Hepatocyte (in vitro differentiated cells): Measurements from ENCODE around the gene ALDH3A1. TPM values are rescaled to one million over a fixed set of nuclear protein-coding genes. Genes with fewer than 3 reads are reported as not detected.

ENCODE experiments used
- DNase-seq: peaks from one replicate; pipeline ENCODE4 v3.0.0-alpha.2; 2016; ENCODE audit warnings: low spot score
- H2AFZ ChIP-seq: fragments of 200-600 bp; sonication (generic); 2 replicates; pipeline ENCODE4 v1.6.0; 2016; ENCODE audit warnings: antibody characterized with exemption, mild to moderate bottlenecking
- H3K27ac ChIP-seq: fragments of 200-600 bp; sonication (generic); 2 replicates; pipeline ENCODE4 v1.5.1; 2016; ENCODE audit warnings: mild to moderate bottlenecking
- H3K27me3 ChIP-seq: fragments of 200-600 bp; sonication (generic); 2 replicates; pipeline ENCODE4 v1.6.1; 2016
- H3K36me3 ChIP-seq: fragments of 200-600 bp; sonication (generic); replicated peaks from 2 replicates; pipeline ENCODE4 v1.5.1; 2016; ENCODE audit warnings: low read depth; ENCODE audit not compliant: insufficient read depth
- H3K4me1 ChIP-seq: fragments of 200-600 bp; sonication (generic); 2 replicates; pipeline ENCODE4 v1.5.1; 2016; ENCODE audit warnings: mild to moderate bottlenecking, moderate library complexity; ENCODE audit not compliant: insufficient read depth
- H3K4me2 ChIP-seq: fragments of 200-600 bp; sonication (generic); 2 replicates; pipeline ENCODE4 v1.6.0; 2016
- H3K4me3 ChIP-seq: fragments of 200-600 bp; sonication (generic); 2 replicates; pipeline ENCODE4 v1.5.1; 2016; ENCODE audit warnings: mild to moderate bottlenecking
- H3K79me2 ChIP-seq: fragments of 200-600 bp; sonication (generic); 2 replicates; pipeline ENCODE4 v1.6.0; 2017; ENCODE audit warnings: mild to moderate bottlenecking
- H3K9me2 ChIP-seq: fragments of 200-600 bp; sonication (generic); replicated peaks from 2 replicates; pipeline ENCODE4 v1.6.0; 2017; ENCODE audit warnings: mild to moderate bottlenecking; ENCODE audit not compliant: insufficient read depth
- H3K9me3 ChIP-seq: fragments of 200-600 bp; sonication (generic); 2 replicates; pipeline ENCODE4 v1.5.1; 2016; ENCODE audit warnings: low read depth, mild to moderate bottlenecking
- H4K20me1 ChIP-seq: fragments of 200-600 bp; sonication (generic); 2 replicates; pipeline ENCODE4 v1.6.0; 2016; ENCODE audit warnings: mild to moderate bottlenecking; ENCODE audit not compliant: insufficient read depth, poor library complexity, severe bottlenecking
- CTCF ChIP-seq: fragments of 200-600 bp; sonication (generic); IDR thresholded peaks from 2 replicates; pipeline ENCODE4 v1.5.1; 2016; ENCODE audit warnings: antibody characterized with exemption, mild to moderate bottlenecking; ENCODE audit not compliant: poor library complexity
- EZH2 ChIP-seq: fragments of 200-600 bp; sonication (generic); IDR thresholded peaks from 2 replicates; pipeline ENCODE4 v1.6.1; 2016; ENCODE audit warnings: antibody characterized with exemption, mild to moderate bottlenecking, borderline replicate concordance
- EZH2phosphoT487 ChIP-seq: fragments of 200-600 bp; sonication (generic); IDR thresholded peaks from one replicate; pipeline ENCODE4 v1.6.1; 2018; ENCODE audit warnings: antibody characterized with exemption, mild to moderate bottlenecking, low read depth, moderate library complexity; ENCODE audit not compliant: unreplicated experiment, severe bottlenecking
- WGBS: methylation state at CpG from one replicate; pipeline ENCODE4 v1.1.6; 2016; ENCODE audit warnings: low lambda C conversion rate; ENCODE audit errors: missing lambda C conversion rate; 5-methylcytosine and 5-hydroxymethylcytosine counted together
- polyA plus RNA-seq: library from polyadenylated mRNA; unstranded; fragments of >200 nt; fragmentation: Nextera tagmentation; extraction: Ambion mirVana; gene quantifications from 2 replicates; pipeline ENCODE4 v1.2.1, GENCODE V29; 2016
- total RNA-seq: library from RNA; depleted of rRNA; stranded (reverse); fragments of >200 nt; gene quantifications from 2 replicates; pipeline ENCODE4 v1.2.3, GENCODE V29; 2014

Gene ALDH3A1
- total and polyA plus RNA-seq, 2 experiments from 2014 or later = 0.90 to 1.4 TPM

GRCh38 chr17:19717411-19717908 is 30.6 kb downstream of the ALDH3A1 start:
- Histone ChIP-seq H2AFZ (no peak overlapping the region), H3K36me3 (no peaks in the 10 kb centered on the region), H3K9me3 (no peaks in the 10 kb centered on the region), H3K4me1 (peaks cover 5% of the 10 kb centered on the region), H3K27me3 (no peaks in the 10 kb centered on the region), H4K20me1 (no peaks in the 10 kb centered on the region), H3K9me2 (no peaks in the 10 kb centered on the region), H3K27ac (no peak overlapping the region), H3K4me3 (no peak overlapping the region), H3K4me2 (no peak overlapping the region), H3K79me2 (no peaks in the 10 kb centered on the region)
- TF ChIP-seq CTCF (no peak), EZH2phosphoT487 (no peak), EZH2 (no peak)
- WGBS = 87% methylated on average over 10 of the region's 10 CpGs
- no peak for DNase-seq

GRCh38 chr17:19717031-19717360 is 31.1 kb downstream of the ALDH3A1 start:
- TF ChIP-seq EZH2phosphoT487 = no peak
- TF ChIP-seq EZH2 = no peak
- no peak for TF ChIP-seq CTCF
- Histone ChIP-seq H3K79me2 (no peaks in the 10 kb centered on the region), H3K4me3 (no peak overlapping the region), H3K9me3 (no peaks in the 10 kb centered on the region), H4K20me1 (no peaks in the 10 kb centered on the region), H2AFZ (no peak overlapping the region), H3K36me3 (no peaks in the 10 kb centered on the region), H3K4me1 (peaks cover 5% of the 10 kb centered on the region), H3K9me2 (no peaks in the 10 kb centered on the region), H3K27me3 (no peaks in the 10 kb centered on the region), H3K27ac (no peak overlapping the region), H3K4me2 (no peak overlapping the region)
- 90% methylated on average over 7 of the region's 7 CpGs for WGBS
- no peak for DNase-seq

- peaks cover 5% of the 10 kb centered on the region for H3K4me1 ChIP-seq
- H3K27me3 ChIP-seq = no peaks in the 10 kb centered on the region
- H3K9me2 ChIP-seq = no peaks in the 10 kb centered on the region
- no peak within 1 kb of the TSS for H3K4me3 ChIP-seq
- H3K79me2 ChIP-seq = no peaks in the 10 kb centered on the region
- DNase-seq = no peak
- H4K20me1 ChIP-seq = no peaks in the 10 kb centered on the region
- WGBS = 82% methylated on average over 13 of the region's 13 CpGs
- H3K4me2 ChIP-seq = no peak within 1 kb of the TSS
- no peaks in the 10 kb centered on the region for H3K36me3 ChIP-seq
- no peak within 1 kb of the TSS for H3K27ac ChIP-seq
- H2AFZ ChIP-seq = no peak within 1 kb of the TSS
- no peaks in the 10 kb centered on the region for H3K9me3 ChIP-seq
- TF ChIP-seq CTCF (no peak), EZH2 (no peak), EZH2phosphoT487 (no peak)
These were observed 31.7 kb downstream of the ALDH3A1 start, which contains the start of gene SLC47A2 for GRCh38 chr17:19716108-19717030. TSS of gene SLC47A2 (minus strand) at chr17:19716584. CDS start at chr17:19716555, 29 bp downstream.
